Glomerular visceral epithelial cell (primary cell): ENCODE measurements around the gene NCSTN.

Experiments used
- DNase-seq: peaks from one replicate; pipeline ENCODE4 v3.0.0-alpha.2; 2016; ENCODE audit errors: extremely low spot score

Gene NCSTN

DNA sequence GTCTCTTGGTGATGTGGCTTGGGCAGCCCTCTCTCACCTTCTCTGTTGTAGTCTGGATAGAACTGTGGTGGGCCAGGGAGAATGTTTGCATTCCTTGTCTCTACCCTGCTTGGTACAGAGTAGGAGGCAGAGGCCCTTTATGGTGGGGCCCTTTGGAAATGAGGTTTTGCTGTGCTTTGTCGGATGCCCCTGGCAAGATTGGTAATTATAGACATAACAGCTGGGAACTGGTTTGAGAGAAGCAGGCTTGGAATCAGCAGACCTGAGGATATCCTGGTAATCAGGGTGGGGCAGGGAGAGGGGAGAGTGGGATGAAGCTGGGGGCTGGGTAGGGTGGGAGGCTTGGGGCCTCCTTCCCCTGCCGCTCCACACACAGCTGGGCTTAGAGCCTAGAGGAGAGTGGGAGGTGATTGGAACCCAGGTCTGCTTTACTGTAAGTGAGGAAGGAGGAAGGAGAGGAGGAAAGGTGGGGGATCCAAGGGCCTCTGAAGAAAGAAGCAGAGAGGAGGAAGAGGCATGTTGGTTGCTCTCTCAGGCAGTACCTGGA lies 62.2 kb downstream of the NCSTN start:
- no peak for DNase-seq

DNA sequence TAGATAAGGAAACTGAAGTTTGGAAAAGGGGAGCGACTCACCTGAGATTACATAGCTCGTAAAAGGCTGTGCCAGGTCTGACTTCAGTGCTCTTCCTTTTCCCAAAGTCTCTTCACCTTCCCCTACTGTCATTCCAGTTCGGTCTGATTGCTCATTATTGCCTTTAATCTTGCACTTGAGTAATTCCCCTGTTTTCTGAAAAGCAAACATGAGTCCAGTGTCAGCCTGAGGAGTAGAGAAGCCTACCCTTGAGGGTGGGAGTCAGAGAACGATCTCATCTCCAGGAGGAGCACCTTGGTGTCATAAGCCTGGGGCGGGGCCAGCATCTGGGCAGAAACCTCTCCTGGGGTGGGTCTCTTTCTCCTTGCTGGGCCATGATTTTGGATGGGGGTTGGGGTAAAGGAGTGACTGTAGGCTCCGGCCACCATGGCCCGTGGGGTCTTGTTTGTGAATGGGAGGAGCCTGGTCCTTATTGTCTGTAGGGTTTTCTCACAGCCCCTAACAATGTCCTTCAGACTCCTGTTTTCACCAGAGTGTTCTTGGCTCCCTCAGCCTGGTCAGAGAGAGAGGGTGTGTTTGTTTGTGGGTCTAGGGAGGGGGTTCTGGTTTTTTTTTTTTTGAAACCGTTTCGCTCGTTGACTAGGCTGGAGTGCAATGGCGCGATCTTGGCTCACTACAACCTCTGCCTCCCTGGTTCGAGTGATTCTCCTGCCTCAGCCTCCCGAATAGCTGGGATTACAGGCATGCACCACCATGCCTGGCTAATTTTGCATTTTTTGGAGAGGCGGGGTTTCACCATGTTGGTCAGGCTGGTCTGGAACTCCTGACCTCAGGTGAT lies 63.2 kb downstream of the NCSTN start:
- no peak for DNase-seq

DNA sequence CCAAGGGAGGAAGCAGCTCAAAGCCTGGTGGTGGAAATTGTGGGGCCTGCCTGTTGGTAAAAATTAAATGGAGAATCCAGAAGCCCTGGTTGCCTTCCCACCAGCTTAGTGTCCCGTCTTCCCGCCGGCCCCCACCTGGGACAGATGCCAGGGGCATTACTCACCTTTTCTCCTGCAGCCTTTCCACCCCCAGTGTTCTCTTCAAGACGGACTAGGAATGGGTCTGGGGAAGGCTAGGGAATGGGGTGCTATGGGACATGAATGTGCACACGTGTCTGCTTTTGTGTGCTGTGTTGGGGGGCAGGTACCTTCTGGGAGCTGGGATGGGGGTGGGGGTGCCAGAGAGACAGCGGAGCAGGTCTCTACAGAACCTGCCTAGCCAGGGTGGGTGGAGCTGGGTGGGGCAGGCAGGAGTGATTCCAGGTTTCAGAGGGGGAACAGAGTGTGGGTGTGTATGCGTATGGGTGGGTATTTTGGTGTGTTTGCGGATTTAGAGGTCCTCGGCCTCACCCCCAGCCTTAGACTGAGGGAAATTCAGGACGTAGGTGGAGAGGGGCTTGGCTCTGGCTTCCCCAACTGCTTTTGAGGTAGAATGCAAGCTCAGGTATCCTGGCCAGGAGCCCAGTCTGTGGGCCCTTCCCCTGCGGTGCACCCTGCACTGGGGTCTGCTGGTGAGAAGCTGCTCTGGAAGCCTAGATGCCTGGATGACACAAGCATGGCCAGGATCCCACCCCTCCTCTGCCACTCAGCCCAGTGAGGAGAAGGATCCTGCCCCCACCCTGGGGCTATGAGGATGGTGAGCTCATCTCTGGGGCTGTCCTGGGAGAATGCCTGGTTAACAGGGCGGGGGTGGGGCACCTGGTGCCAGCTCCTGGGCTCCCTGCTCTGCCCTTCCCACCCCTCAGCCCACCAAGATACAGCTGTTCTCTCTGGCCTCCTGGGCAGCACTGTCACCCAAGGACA lies 64.9 kb downstream of the NCSTN start:
- DNase-seq: peak; percentile 86
